ENCODE results near the gene CDC42SE1.

DNA sequence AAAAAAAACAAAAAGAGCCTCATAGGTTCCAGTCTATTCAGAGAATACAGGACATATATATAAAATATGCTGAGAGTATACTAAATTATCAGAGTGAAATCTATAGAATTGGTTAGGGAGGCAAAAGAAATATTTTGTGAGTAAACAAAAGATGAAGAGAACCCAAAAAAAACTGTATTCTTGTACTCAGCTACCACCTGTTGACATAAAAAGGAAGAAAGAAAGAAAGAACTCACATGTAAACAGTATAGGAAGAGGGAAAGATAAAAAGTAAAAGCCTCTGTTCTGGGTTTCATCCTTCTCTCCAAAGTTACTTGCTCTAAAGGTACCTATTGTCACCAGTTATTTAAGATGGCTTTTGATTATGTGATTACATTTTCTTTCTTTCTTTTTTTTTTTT lies 33.0 kb downstream of the CDC42SE1 start:
- TF ChIP-seq, protein P1, sequence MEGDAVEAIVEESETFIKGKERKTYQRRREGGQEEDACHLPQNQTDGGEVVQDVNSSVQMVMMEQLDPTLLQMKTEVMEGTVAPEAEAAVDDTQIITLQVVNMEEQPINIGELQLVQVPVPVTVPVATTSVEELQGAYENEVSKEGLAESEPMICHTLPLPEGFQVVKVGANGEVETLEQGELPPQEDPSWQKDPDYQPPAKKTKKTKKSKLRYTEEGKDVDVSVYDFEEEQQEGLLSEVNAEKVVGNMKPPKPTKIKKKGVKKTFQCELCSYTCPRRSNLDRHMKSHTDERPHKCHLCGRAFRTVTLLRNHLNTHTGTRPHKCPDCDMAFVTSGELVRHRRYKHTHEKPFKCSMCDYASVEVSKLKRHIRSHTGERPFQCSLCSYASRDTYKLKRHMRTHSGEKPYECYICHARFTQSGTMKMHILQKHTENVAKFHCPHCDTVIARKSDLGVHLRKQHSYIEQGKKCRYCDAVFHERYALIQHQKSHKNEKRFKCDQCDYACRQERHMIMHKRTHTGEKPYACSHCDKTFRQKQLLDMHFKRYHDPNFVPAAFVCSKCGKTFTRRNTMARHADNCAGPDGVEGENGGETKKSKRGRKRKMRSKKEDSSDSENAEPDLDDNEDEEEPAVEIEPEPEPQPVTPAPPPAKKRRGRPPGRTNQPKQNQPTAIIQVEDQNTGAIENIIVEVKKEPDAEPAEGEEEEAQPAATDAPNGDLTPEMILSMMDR (IDR thresholded peaks at IDR 0.05; ENCODE audit: insufficient read depth, low read depth, low read length), result no peak
- TF ChIP-seq EZH2 (IDR thresholded peaks at IDR 0.05; ENCODE audit: insufficient read depth, low read length), result no peak

All from astrocyte (in vitro differentiated cells and primary cell).